GM12891 (cell line): ENCODE results near the gene AKAP5.

Experiments
- PAX5 ChIP-seq: IDR thresholded peaks from 2 replicates; pipeline ENCODE4 v1.6.1; 2011; ENCODE audit warnings: low read length, moderate library complexity, mild to moderate bottlenecking; ENCODE audit not compliant: insufficient read depth, severe bottlenecking
- POLR2A ChIP-seq: IDR thresholded peaks from 2 replicates; pipeline ENCODE4 v1.6.1; 2011; ENCODE audit warnings: low read depth, low read length, control low read depth
- POLR2AphosphoS5 ChIP-seq: IDR thresholded peaks from 2 replicates; pipeline ENCODE4 v1.6.1; 2011; ENCODE audit warnings: low read depth, low read length, control low read depth
- POU2F2 ChIP-seq: IDR thresholded peaks from 2 replicates; pipeline ENCODE4 v1.6.1; 2011; ENCODE audit warnings: low read depth, mild to moderate bottlenecking, control low read depth, low read length, moderate library complexity
- SPI1 ChIP-seq: IDR thresholded peaks from 2 replicates; pipeline ENCODE4 v1.6.1; 2011; ENCODE audit warnings: low read depth, low read length, control low read depth
- TAF1 ChIP-seq: IDR thresholded peaks from 2 replicates; pipeline ENCODE4 v1.6.1; 2011; ENCODE audit warnings: low read depth, low read length, control low read depth

DNA sequence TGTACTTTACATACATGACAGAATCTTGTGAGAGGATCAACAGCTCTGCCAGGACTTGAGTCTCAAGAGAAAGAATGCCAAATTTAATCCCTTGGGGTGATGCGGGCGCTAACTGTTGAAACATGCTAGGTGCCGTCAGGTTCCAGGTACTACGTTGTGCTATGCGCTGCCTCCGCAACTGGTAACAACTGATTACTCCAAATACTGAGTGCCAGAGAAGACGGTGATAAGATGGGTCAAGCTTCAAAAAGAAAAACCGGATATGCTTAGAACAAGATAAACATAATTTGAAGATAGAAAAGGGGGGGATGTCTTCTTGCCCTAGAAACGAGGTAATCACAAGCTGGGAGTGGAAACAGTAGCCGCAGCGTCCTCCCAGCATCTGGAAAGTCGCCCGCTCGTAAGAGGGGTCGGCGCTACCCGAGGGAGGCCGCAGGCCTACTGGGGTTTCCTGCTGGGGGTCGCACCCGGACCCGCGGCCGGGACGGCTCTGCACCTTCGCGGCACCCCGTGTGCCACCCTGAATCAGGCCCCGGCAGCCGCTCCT lies 37.7 kb downstream of the AKAP5 start:
- TF ChIP-seq POLR2A, result no peak
- no peak for TF ChIP-seq POLR2AphosphoS5
- TF ChIP-seq SPI1, result no peak
- TF ChIP-seq TAF1, result no peak
- TF ChIP-seq POU2F2, result no peak
- TF ChIP-seq PAX5, result no peak
